Naive thymus-derived CD8-positive, alpha-beta T cell (primary cell): ENCODE measurements around the gene TBC1D8. TPM values are rescaled to one million over a fixed set of nuclear protein-coding genes. Genes with fewer than 3 reads are reported as not detected.
A peak's percentile ranks its signal among the peaks of the same experiment; 100 is the strongest.

ENCODE experiments used
- ATAC-seq, 2 donors: fragments of 150-1000 bp; cut with Tn5 transposase in 1 of 2; sonication (Bioruptor Pico), chemical (Tn5 transposase) in 1 of 2; 1 replicate in 1 of 2; 2 replicates in 1 of 2; pipeline ENCODE4 v1.10.0; 2021; ENCODE audit warnings: mild to moderate bottlenecking in 2 of 2, moderate library complexity in 2 of 2
- POLR2A ChIA-PET: fragments of 350-600 bp; sonication (Branson Sonifier 250); formaldehyde crosslinking; loops from one replicate; lab custom pipeline; 2021; ENCODE audit warnings: antibody characterized with exemption; lab: Charles Lee
- DNase-seq, 10 donors: peaks; one replicate each; pipeline versions ENCODE4 v3.0.0 to v3.0.0-alpha.2; 2020 to 2022
- H3K27ac Mint-ChIP-seq, 10 donors: one replicate each; pipeline ENCODE4 v1.8.0; 2020 to 2022; ENCODE audit warnings: mild to moderate bottlenecking in 10 of 10, mixed read lengths in 10 of 10, moderate library complexity in 4 of 10, inconsistent platforms in 1 of 10
- H3K27me3 Mint-ChIP-seq, 5 donors: one replicate each; pipeline ENCODE4 v1.8.0; 2021 to 2022; ENCODE audit warnings: mixed read lengths in 5 of 5
- H3K36me3 Mint-ChIP-seq, 3 donors: one replicate each; pipeline ENCODE4 v1.8.0; 2020 to 2022; ENCODE audit warnings: mixed read lengths in 3 of 3, mild to moderate bottlenecking in 2 of 3, inconsistent platforms in 1 of 3
- H3K4me1 Mint-ChIP-seq, 4 donors: one replicate each; pipeline ENCODE4 v1.8.0; 2021 to 2022; ENCODE audit warnings: mixed read lengths in 4 of 4
- H3K4me3 Mint-ChIP-seq, 10 donors: one replicate each; pipeline ENCODE4 v1.8.0; 2020 to 2022; ENCODE audit warnings: mild to moderate bottlenecking in 10 of 10, mixed read lengths in 10 of 10, moderate library complexity in 6 of 10, inconsistent platforms in 1 of 10
- H3K9me3 Mint-ChIP-seq, 9 donors: one replicate each; pipeline ENCODE4 v1.8.0; 2020 to 2022; ENCODE audit warnings: mixed read lengths in 9 of 9, mild to moderate bottlenecking in 3 of 9, inconsistent platforms in 1 of 9, moderate library complexity in 1 of 9
- polyA plus RNA-seq, 3 donors: library from polyadenylated mRNA; unstranded; fragments of 300-500 nt; fragmentation: Illumina TruSeq; gene quantifications; one replicate each; pipeline ENCODE4 v1.2.3, GENCODE V29; 2021
- total RNA-seq, 8 experiments: library from RNA in 2 of 8; stranded (reverse) in 2 of 8; gene quantifications; one replicate each; pipeline ENCODE4 v1.2.3 and lab custom pipeline; 2021 to 2026

Gene TBC1D8
- total RNA-seq (1 to 10 TPM; 2.5 to 2.6 TPM), polyA plus RNA-seq (under 1 TPM; 0.20 to 0.66 (median 0.59) TPM), total RNA-seq (lab: John Stamatoyannopoulos, UW) (0.43 to 4.9 (median 3.1) reads per million in 6 experiments)

DNA sequence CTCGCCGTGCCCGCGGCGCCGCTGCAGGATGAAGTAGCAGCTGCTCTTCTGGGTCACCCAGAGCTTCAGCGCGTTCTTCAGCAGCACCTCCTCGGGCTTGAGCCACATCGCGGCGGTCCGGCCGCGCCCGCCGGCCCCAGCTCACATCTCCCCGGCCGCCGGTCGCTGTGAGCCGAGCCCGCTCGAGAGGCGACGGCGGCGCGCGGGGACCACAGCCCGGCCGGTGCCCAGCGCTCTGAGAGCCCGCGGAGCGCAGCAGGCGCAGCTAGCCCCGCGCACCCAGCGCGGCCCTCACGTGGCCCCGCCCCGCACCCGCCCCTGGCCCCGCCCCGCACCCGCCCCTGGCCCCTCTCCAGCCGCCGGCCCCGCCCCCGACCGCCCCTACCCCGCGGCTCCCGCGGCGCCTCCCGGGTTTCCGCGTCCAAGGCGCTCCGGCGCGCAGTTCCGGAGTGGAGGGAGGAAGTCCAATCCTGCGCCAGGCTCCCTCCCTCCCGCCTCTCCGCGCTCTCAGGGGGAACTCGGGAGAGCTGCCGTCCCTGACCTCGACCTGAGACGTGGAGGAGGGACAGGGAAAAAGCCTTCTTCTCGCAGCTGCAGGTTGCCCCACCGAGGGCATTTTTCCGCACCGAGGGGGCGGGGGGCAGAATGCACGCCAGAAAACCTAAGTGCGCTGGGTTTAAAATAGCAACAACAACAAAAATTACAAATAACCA lies at the start of gene TBC1D8:
TSS of gene TBC1D8 (minus strand) at position 237 of the 713 bp plus-strand sequence. CDS start at position 108, 129 bp downstream.
- POLR2A ChIA-PET = no interaction called here
- ATAC-seq = peak; percentile 75 to 85
- DNase-seq = peak; percentile 10 to 70 (median 52)
- Mint-ChIP-seq H3K27ac (peak within 1 kb of the TSS in 9 of 10 donors; percentile 11 to 81 (median 57)), H3K36me3 (no peaks in the 10 kb centered on the region), H3K9me3 (no peaks in the 10 kb centered on the region), H3K4me3 (peak within 1 kb of the TSS; percentile 74 to 92 (median 87)), H3K27me3 (peaks cover 4 to 23% (median 9%) of the 10 kb centered on the region in 5 donors), H3K4me1 (peaks cover 14 to 32% (median 28%) of the 10 kb centered on the region in 4 donors)

DNA sequence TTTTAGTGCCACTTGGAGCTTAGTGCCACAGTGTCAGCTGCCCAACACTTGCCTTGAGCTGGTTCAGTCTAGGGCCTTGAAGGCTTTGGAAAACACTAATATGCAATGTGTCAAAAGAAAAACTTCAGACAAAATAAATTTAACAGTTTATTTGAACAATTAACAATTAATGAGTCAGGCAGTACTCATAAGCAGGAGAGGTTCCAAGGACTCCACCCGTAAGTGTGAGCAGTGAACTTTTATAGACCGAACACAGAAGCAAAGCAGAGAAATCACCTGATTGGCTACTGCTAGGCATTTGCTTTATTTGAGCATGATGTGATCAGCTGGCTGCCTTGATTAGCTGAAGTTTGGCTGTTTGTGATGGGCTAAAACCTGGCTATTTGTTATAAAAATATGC lies 49.5 kb upstream of the TBC1D8 start:
- no peak for ATAC-seq
- no peaks in the 10 kb centered on the region for H3K36me3 Mint-ChIP-seq
- H3K9me3 Mint-ChIP-seq = no peaks in the 10 kb centered on the region
- no peak overlapping the region for H3K27ac Mint-ChIP-seq
- DNase-seq = no peak
- no peak overlapping the region for H3K4me3 Mint-ChIP-seq
- no peaks in the 10 kb centered on the region for H3K27me3 Mint-ChIP-seq
- POLR2A ChIA-PET = interaction anchor here (0.6 kb wide), 1 partner anchor 46 kb away, joined by 3 read pairs; no protein-coding TSS in a partner anchor
- H3K4me1 Mint-ChIP-seq = peaks cover 0 to 9% (median 6%) of the 10 kb centered on the region in 4 donors

DNA sequence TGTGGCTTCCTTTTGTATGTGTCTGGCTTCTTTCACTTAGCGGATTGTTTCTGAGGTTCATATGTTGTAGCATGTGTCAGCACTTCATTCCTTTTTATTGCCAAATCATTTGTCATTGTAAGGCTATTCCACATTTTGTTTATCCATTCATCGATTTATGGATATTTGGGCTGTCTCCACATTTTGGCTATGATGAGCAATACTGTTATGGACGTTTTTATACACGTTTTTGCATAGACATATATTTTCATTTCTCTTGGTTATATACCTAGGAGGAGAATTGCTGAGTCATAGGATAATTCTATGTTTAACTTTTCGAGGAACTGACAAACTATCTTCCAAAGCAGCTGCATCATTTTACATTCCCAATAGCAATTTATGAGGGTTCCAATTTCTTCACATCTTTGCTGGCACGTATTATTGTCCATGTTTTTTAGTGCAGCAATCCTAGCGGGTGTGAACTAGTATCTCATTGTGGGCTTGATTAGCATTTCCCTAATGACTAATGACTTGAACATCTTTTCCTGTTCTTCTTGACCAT lies 48.1 kb upstream of the TBC1D8 start:
- H3K27me3 Mint-ChIP-seq = no peaks in the 10 kb centered on the region
- DNase-seq (no peak), ATAC-seq (no peak)
- POLR2A ChIA-PET = no interaction called here
- H3K36me3 Mint-ChIP-seq = no peaks in the 10 kb centered on the region
- H3K4me1 Mint-ChIP-seq = no peaks in the 10 kb centered on the region
- H3K4me3 Mint-ChIP-seq = no peak overlapping the region
- no peak overlapping the region for H3K27ac Mint-ChIP-seq
- H3K9me3 Mint-ChIP-seq = no peaks in the 10 kb centered on the region

DNA sequence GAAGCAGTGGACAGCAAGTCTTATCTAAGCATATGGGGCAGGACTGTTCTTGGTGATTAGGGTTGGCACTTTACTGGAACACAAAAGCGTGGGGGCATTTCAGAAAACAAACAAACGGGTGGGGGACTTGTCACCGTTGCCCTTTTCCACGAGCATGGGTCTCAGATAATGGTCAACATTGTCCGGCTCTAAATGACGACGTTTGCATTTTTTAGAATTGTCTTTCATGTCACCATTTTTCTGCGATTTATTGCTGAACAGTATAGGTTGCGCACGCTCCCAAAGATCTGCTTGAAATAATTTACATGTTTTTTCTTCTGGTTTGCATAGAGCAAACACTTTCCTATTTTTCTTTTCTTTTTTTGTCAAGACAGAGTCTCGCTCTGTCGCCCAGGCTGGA lies 46.6 kb upstream of the TBC1D8 start:
- no peak overlapping the region for H3K4me3 Mint-ChIP-seq
- no peak for ATAC-seq
- H3K9me3 Mint-ChIP-seq = no peaks in the 10 kb centered on the region
- H3K27me3 Mint-ChIP-seq = peaks cover 0 to 2% (median 0%) of the 10 kb centered on the region in 5 donors
- POLR2A ChIA-PET = no interaction called here
- DNase-seq = no peak
- H3K36me3 Mint-ChIP-seq = peaks cover 0 to 1% (median 0%) of the 10 kb centered on the region in 3 donors
- H3K4me1 Mint-ChIP-seq = no peaks in the 10 kb centered on the region
- no peak overlapping the region for H3K27ac Mint-ChIP-seq

DNA sequence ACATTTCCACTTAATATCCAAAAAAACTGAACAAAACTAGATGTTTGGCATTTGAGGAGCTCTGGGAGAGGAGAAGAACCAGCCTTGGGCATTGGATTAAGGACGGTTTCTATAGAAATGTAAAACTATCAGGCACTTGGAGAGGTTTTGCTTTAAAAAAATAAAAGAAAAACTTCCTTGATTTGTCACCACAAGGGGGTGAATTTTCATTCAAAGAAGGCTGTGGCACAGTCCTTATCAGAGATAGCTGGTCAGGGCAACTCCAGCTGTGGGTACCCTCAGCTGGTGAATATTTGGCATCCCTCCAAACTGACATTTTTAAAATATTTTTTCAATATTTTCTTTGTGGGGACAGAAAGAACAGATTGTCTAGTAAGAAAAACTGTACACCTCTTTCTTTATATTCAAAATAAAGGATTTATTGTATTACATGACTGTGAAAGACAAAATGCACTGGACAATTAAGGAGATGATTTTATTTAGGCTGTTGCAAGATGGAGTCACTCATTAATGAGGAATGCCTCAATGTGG lies 46.1 kb upstream of the TBC1D8 start:
- Mint-ChIP-seq H3K27me3 (peaks cover 0 to 2% (median 0%) of the 10 kb centered on the region in 5 donors), H3K4me1 (no peaks in the 10 kb centered on the region), H3K9me3 (no peaks in the 10 kb centered on the region), H3K4me3 (no peak overlapping the region), H3K36me3 (peaks cover 0 to 1% (median 0%) of the 10 kb centered on the region in 3 donors), H3K27ac (peak overlapping the region in 1 of 10 donors; percentile 53)
- POLR2A ChIA-PET = no interaction called here
- ATAC-seq = no peak
- DNase-seq = peak in 2 of 10 donors; percentile 6 to 16

DNA sequence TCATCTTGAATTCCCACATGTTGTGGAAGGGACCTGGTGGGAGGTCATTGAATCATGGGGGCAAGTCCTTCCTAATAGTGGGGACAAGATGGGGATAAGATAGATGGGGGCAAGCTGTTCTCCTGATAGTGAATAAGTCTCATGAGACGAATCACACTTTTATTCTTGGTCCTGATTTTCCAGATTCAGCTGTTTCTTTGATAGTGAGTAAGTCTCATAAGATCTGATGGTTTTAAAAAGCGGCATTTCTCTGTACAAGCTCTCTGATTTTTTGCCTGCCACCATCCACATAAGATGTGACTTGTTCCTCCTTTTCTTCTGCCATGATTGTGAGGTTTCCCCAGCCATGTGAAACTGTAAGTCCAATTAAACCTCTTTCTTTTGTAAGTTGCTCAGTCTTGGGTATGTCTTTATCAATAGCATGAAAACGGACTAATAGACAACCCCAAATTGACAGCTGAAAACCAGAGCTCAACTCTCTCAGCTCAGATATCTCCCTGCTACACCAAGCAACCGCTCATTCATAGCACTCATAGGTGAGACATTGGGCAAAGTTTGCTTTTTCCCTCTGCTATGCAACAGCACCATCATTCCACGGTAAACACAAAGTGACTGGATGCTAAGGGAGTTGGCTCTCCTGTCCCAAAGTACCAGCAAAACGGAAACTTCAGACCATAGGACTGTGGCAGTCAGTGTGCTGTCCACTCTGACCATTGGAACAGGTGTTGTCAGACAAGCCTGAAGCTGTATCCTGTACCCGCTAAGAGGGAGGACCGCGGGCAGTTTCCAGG lies 44.9 kb upstream of the TBC1D8 start:
- peaks cover 0 to 3% (median 0%) of the 10 kb centered on the region in 5 donors for H3K27me3 Mint-ChIP-seq
- no peak for ATAC-seq
- H3K4me1 Mint-ChIP-seq = no peaks in the 10 kb centered on the region
- no peak overlapping the region for H3K4me3 Mint-ChIP-seq
- peaks cover 0 to 1% (median 0%) of the 10 kb centered on the region in 3 donors for H3K36me3 Mint-ChIP-seq
- POLR2A ChIA-PET = no interaction called here
- H3K27ac Mint-ChIP-seq = peak overlapping the region in 2 of 10 donors; percentile 59 to 64
- H3K9me3 Mint-ChIP-seq = no peaks in the 10 kb centered on the region
- DNase-seq = no peak

DNA sequence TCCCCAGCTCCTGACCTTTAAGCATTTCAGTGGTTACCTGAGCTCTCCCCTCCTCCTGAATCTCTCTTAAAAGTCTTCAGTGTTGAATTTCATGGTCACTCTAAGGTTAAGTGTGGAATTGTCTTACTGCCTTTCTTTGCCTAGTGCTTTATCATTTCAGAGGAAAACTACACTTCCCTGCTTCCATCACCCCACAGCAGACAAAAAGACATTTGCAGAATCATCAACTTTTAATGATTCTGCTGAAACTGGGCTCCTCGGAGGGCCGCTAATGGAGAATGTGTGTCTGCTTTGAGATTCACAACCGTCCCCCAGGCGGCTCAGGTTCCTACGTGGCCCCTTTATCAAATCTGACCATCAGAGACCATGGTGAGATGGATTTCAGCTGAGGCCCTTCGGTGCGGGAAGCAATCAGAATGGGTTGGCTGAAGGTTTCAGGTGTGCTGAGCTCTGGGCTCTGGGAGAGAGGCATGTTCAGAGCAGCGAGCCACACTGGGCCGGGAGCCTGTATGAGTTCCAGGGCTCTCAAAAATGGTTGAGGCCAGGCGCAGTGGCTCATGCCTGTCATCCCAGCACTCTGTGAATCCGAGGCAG lies 41.9 kb upstream of the TBC1D8 start:
- Mint-ChIP-seq H3K27ac (no peak overlapping the region), H3K4me1 (no peaks in the 10 kb centered on the region), H3K4me3 (no peak overlapping the region), H3K36me3 (peaks cover 0 to 1% (median 0%) of the 10 kb centered on the region in 3 donors), H3K27me3 (peaks cover 0 to 3% (median 2%) of the 10 kb centered on the region in 5 donors), H3K9me3 (peaks cover 0 to 3% (median 0%) of the 10 kb centered on the region in 9 donors)
- POLR2A ChIA-PET = interaction anchor here (0.7 kb wide), 1 partner anchor 38 kb away, joined by 4 read pairs; no protein-coding TSS in a partner anchor
- DNase-seq (no peak), ATAC-seq (no peak)

DNA sequence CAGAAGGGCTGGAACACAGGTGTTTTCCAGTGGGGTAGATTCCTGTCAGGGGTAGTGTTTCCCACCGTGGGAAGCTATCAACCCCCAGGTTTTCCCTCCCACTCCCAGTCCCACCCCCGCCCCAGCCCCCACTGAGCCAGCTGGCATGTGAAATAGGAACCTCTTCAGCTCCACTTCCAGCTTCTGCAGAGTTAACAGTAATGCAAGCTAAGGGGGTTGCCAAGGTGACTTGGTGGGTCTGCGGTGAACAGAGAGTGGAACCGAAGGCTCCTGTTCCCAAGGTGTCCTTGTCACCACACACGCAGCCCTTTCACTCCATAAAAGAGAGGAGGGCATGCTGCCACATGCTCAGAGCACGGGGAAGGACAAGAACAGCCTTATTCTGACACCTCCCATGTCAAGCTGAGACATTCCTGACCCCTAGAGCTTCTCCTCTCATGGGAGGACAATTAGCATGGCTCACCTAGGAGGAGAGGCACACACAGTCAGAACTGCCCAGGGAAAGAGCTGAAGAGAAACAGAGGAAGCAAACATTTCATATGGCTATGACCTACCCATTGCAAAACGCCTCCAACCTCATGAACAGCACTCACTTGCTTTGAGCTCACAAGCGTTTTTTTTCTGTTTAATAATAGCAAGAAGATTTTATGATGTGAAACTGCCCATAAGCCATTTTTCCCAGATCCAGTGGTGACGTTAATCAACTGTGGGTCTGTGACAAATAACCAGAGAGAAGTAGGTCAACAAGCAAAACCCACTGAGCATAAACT lies 39.8 kb upstream of the TBC1D8 start:
- DNase-seq (no peak), ATAC-seq (no peak)
- POLR2A ChIA-PET = no interaction called here
- H3K9me3 Mint-ChIP-seq = peaks cover 0 to 9% (median 3%) of the 10 kb centered on the region in 9 donors
- H3K27me3 Mint-ChIP-seq = peaks cover 0 to 3% (median 2%) of the 10 kb centered on the region in 5 donors
- H3K36me3 Mint-ChIP-seq = peaks cover 0 to 7% (median 0%) of the 10 kb centered on the region in 3 donors
- no peaks in the 10 kb centered on the region for H3K4me1 Mint-ChIP-seq
- H3K27ac Mint-ChIP-seq = no peak overlapping the region
- H3K4me3 Mint-ChIP-seq = no peak overlapping the region

DNA sequence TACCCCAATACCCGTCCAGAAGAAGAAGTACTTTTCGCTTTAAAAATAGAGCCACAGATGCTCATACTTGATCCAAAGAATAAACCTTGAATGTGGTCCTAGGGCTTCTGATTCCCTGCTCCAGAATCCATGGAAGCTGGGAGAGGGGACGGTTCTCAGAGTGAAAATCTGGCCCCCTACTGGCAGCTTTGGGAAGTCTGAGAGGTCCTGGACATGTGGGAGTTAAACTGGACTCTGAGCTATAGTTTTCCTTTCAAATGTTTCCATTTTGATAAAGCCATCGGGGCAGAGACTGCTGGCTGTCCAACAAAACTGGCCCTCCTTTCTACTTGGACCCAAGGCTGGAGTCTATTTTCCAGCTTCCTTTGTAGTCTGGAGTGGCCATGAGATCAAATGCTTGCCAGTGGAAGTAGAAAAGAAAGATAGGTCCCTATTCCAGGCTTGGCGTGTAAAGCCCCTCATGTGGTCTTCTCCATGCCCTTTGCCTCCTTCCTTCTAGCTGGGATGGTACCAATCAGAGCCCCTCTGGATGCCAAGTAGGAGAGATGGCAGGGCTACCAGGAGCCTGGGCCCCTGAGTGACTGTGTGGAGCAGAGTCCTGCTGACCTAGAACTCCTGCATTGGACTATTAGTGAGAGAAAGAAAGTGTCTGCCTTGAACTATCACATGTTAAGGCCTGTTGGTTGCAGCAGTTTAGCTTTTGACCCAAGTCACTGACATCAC lies 37.7 kb upstream of the TBC1D8 start:
- Mint-ChIP-seq H3K27ac (no peak overlapping the region), H3K4me3 (no peak overlapping the region), H3K4me1 (no peaks in the 10 kb centered on the region), H3K36me3 (peaks cover 0 to 7% (median 0%) of the 10 kb centered on the region in 3 donors), H3K27me3 (peaks cover 0 to 3% (median 2%) of the 10 kb centered on the region in 5 donors), H3K9me3 (peaks cover 0 to 9% (median 3%) of the 10 kb centered on the region in 9 donors)
- ATAC-seq (no peak), DNase-seq (no peak)
- POLR2A ChIA-PET = no interaction called here

DNA sequence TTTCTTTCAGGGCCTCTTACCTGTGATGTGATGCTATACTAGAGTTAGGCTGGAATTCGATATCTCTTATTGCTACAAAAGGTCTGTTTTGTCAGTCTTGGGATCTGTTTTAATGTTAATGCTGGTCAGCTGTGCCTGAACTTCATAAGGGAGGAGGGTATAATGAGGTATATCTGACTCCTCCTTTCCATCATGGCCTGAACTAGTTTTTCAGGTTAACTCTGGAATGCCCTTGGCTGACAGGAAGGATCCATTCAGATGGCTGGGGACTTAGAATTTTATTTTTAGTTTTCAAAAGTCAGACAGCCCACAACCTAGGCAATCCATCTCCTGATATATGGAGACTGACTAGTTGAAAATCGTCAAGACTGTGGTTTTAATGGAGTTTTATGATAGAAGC lies 35.9 kb upstream of the TBC1D8 start:
- no peak for ATAC-seq
- Mint-ChIP-seq H3K4me3 (no peak overlapping the region), H3K4me1 (no peaks in the 10 kb centered on the region), H3K36me3 (peaks cover 0 to 5% (median 0%) of the 10 kb centered on the region in 3 donors), H3K9me3 (peaks cover 0 to 9% (median 3%) of the 10 kb centered on the region in 9 donors), H3K27me3 (peaks cover 0 to 3% (median 0%) of the 10 kb centered on the region in 5 donors), H3K27ac (no peak overlapping the region)
- no peak for DNase-seq
- POLR2A ChIA-PET = no interaction called here

DNA sequence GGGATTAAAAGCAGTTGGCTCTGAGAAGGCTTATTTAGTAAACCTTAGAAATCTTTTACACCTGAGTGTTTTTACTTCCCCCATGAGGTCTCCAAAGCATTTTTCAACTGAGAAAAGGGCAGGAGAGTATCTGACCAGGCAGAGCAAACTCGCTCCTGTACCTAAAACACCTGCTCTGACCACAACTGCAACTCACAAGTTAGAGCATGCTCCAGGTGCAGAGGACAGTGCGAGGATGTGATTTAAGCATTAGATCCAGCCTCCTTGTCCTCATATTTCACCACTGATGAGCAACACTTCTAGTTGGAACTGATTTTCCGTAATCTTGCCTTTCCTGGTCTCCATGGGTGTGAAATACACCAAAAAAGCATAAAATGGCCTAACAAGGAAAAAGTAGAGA lies 34.5 kb upstream of the TBC1D8 start:
- no peak for DNase-seq
- Mint-ChIP-seq H3K4me3 (no peak overlapping the region), H3K27me3 (peaks cover 0 to 3% (median 0%) of the 10 kb centered on the region in 5 donors), H3K4me1 (no peaks in the 10 kb centered on the region), H3K36me3 (peaks cover 0 to 5% (median 0%) of the 10 kb centered on the region in 3 donors), H3K9me3 (peaks cover 0 to 9% (median 3%) of the 10 kb centered on the region in 9 donors), H3K27ac (no peak overlapping the region)
- no peak for ATAC-seq
- POLR2A ChIA-PET = no interaction called here
